Right lung (tissue), 5 donors: ENCODE results near the gene SPATS2L. TPM values are rescaled to one million over a fixed set of nuclear protein-coding genes. Genes with fewer than 3 reads are reported as not detected.

Experiments used
- DNase-seq, 2 donors: peaks; one replicate each; pipeline ENCODE4 v3.0.0-alpha.2; 2013
- polyA plus RNA-seq, 5 donors: library from polyadenylated mRNA; unstranded; fragments of 120-200 nt; gene quantifications; one replicate each; pipeline versions ENCODE4 v1.2.1 to v1.2.3, GENCODE V29; 2013; ENCODE audit warnings: inconsistent platforms in 1 of 5, low replicate concordance in 1 of 5; ENCODE audit not compliant: insufficient read length in 5 of 5, insufficient read depth in 1 of 5

Gene SPATS2L
- polyA plus RNA-seq, 5 donors, result 90.1 to 98.9 (median 95.5) TPM

- DNase-seq, result peak; percentile 78 to 84
These were observed 160.2 kb downstream of the SPATS2L start for GRCh38 chr2:200466425-200467418.

- DNase-seq, result no peak
These were observed 161.6 kb downstream of the SPATS2L start for GRCh38 chr2:200467806-200468681.

GRCh38 chr2:200469708-200470211 lies 163.3 kb downstream of the SPATS2L start:
- DNase-seq, result no peak

- no peak for DNase-seq
These were observed 163.7 kb downstream of the SPATS2L start for GRCh38 chr2:200470230-200470629.

- DNase-seq, result no peak
These were observed 164.9 kb downstream of the SPATS2L start for GRCh38 chr2:200471324-200471848.

GRCh38 chr2:200471928-200472645 lies 165.6 kb downstream of the SPATS2L start:
- no peak for DNase-seq

GRCh38 chr2:200472853-200473464 lies 166.5 kb downstream of the SPATS2L start:
- DNase-seq, result no peak

- no peak for DNase-seq
These were observed 169.3 kb downstream of the SPATS2L start for GRCh38 chr2:200475795-200476194.

- no peak for DNase-seq
These were observed 170.3 kb downstream of the SPATS2L start for GRCh38 chr2:200476836-200477235.

GRCh38 chr2:200477667-200478131 lies 171.2 kb downstream of the SPATS2L start:
- DNase-seq, result no peak

- DNase-seq, result no peak
These were observed 173.3 kb downstream of the SPATS2L start for GRCh38 chr2:200479692-200480265.

GRCh38 chr2:200482194-200482593 lies 175.7 kb downstream of the SPATS2L start:
- no peak for DNase-seq

GRCh38 chr2:200483729-200484198 lies 177.3 kb downstream of the SPATS2L start:
- no peak for DNase-seq

GRCh38 chr2:200484934-200485333 lies 178.4 kb downstream of the SPATS2L start:
- no peak for DNase-seq

GRCh38 chr2:200486529-200486928 lies 180.0 kb downstream of the SPATS2L start:
- DNase-seq, result no peak

- no peak for DNase-seq
These were observed 181.7 kb downstream of the SPATS2L start for GRCh38 chr2:200488169-200488568.

GRCh38 chr2:200490001-200490400 lies 183.5 kb downstream of the SPATS2L start:
- DNase-seq, result no peak

GRCh38 chr2:200492656-200493055 lies 186.2 kb downstream of the SPATS2L start:
- DNase-seq, result no peak

GRCh38 chr2:200494048-200494447 lies 187.6 kb downstream of the SPATS2L start:
- DNase-seq, result no peak

GRCh38 chr2:200496696-200497095 lies 190.2 kb downstream of the SPATS2L start:
- no peak for DNase-seq
